HG03378 (cell line): Measurements from ENCODE around the gene CEP89.
"Not testable (repeated sequence)": the region's sequence is repeated elsewhere in the genome, so short reads cannot be mapped to it uniquely, and the experiment has no call there.

Experiments
- ATAC-seq: cut with Tn5 transposase; IDR thresholded peaks from one replicate; pipeline ENCODE4 v1.9.1; 2021; ENCODE audit warnings: mild to moderate bottlenecking, moderate library complexity; ENCODE audit not compliant: unreplicated experiment

The CEP89 gene

GRCh38 chr19:32971715-32972540 is at the start of gene CEP89, which contains the start of gene FAAP24:
Gene CEP89, minus strand, starts transcription at chr19:32971958. Its CDS starts 84 bp downstream, at chr19:32971874.
Gene FAAP24, plus strand, starts transcription at chr19:32972242. Its CDS starts 955 bp downstream, at chr19:32973197.
- peak; percentile 99 for ATAC-seq

GRCh38 chr19:33010891-33011290 is 39.1 kb upstream of the CEP89 start:
- not testable (repeated sequence) for ATAC-seq

- no peak for ATAC-seq
Measured at GRCh38 chr19:33008738-33009137, 37.0 kb upstream of the CEP89 start.

GRCh38 chr19:33005440-33005839 is 33.7 kb upstream of the CEP89 start:
- no peak for ATAC-seq

GRCh38 chr19:33003424-33004024 is 31.8 kb upstream of the CEP89 start:
- not testable (repeated sequence) for ATAC-seq

GRCh38 chr19:33002126-33002865 is 30.5 kb upstream of the CEP89 start:
- not testable (repeated sequence) for ATAC-seq

- no peak for ATAC-seq
Measured at GRCh38 chr19:33000910-33001309, 29.2 kb upstream of the CEP89 start.

GRCh38 chr19:33000510-33000909 is 28.8 kb upstream of the CEP89 start:
- ATAC-seq = no peak

GRCh38 chr19:32998722-32999121 is 27.0 kb upstream of the CEP89 start:
- ATAC-seq = no peak

- no peak for ATAC-seq
Measured at GRCh38 chr19:32997716-32998355, 26.1 kb upstream of the CEP89 start.

GRCh38 chr19:32997061-32997464 is 25.3 kb upstream of the CEP89 start:
- ATAC-seq = not testable (repeated sequence)

GRCh38 chr19:32995966-32996365 is 24.2 kb upstream of the CEP89 start:
- ATAC-seq = not testable (repeated sequence)

- no peak for ATAC-seq
Measured at GRCh38 chr19:32988724-32989123, 17.0 kb upstream of the CEP89 start.

GRCh38 chr19:32988254-32988653 is 16.5 kb upstream of the CEP89 start:
- not testable (repeated sequence) for ATAC-seq

GRCh38 chr19:32982488-32982887 is 10.7 kb upstream of the CEP89 start:
- ATAC-seq = not testable (repeated sequence)

- not testable (repeated sequence) for ATAC-seq
Measured at GRCh38 chr19:32979807-32980206, 8.0 kb upstream of the CEP89 start.

- ATAC-seq = not testable (repeated sequence)
Measured at GRCh38 chr19:32977813-32978212, 6.1 kb upstream of the CEP89 start.

GRCh38 chr19:32977280-32977679 is 5.5 kb upstream of the CEP89 start:
- no peak for ATAC-seq

GRCh38 chr19:32976223-32976805 is 4.6 kb upstream of the CEP89 start:
- no peak for ATAC-seq

- no peak for ATAC-seq
Measured at GRCh38 chr19:32971012-32971595, 654 bp downstream of the CEP89 start.
